IMR-90 (cell line): ENCODE data around the gene SYTL3. TPM values are rescaled to one million over a fixed set of nuclear protein-coding genes. Genes with fewer than 3 reads are reported as not detected.

Experiments used
- ATAC-seq: fragments of 200-7000 bp; cut with Tn5 transposase; 2 replicates; pipeline ENCODE4 v1.9.1; 2020; ENCODE audit warnings: low read depth, mild to moderate bottlenecking, moderate library complexity
- BruUV-seq: library from RNA; stranded (reverse); fragments of 400-500 nt; replicated peaks from 2 replicates; lab custom pipeline; 2021; lab: Mats Ljungman, UMichigan
- CTCF ChIA-PET: fragments of 300-600 bp; formaldehyde crosslinking; extraction: SDS; loops from one replicate; lab custom pipeline; 2021; ENCODE audit warnings: antibody characterized with exemption; lab: Yijun Ruan, JAX
- POLR2A ChIA-PET: fragments of 300-600 bp; sonication (Branson Sonifier 250); formaldehyde crosslinking; loops from one replicate; lab custom pipeline; 2022; ENCODE audit warnings: antibody characterized with exemption; ENCODE audit not compliant: unreplicated experiment; lab: Charles Lee
- DNase-seq: peaks from one replicate; pipeline ENCODE4 v3.0.0; 2013
- H2AFZ ChIP-seq: replicated peaks from 2 replicates; pipeline ENCODE3; 2013; ENCODE audit warnings: low read length, mild to moderate bottlenecking; ENCODE audit not compliant: poor library complexity
- H2AK5ac ChIP-seq: 2 replicates; pipeline ENCODE4 v1.6.1; 2013; ENCODE audit warnings: low read depth, low read length, inconsistent platforms
- H2AK9ac ChIP-seq: replicated peaks from 2 replicates; pipeline ENCODE3; 2013; ENCODE audit warnings: mild to moderate bottlenecking, low read depth, low read length, moderate library complexity; ENCODE audit not compliant: poor library complexity
- H2BK120ac ChIP-seq: 2 replicates; pipeline ENCODE4 v1.6.1; 2013; ENCODE audit warnings: low read depth, low read length, inconsistent platforms
- H2BK15ac ChIP-seq: 3 replicates; pipeline ENCODE4 v1.6.1; 2013; ENCODE audit warnings: low read depth, low read length, inconsistent platforms
- H2BK20ac ChIP-seq: 2 replicates; pipeline ENCODE4 v1.6.1; 2013; ENCODE audit warnings: low read depth, mild to moderate bottlenecking, inconsistent platforms, low read length, moderate library complexity
- H2BK5ac ChIP-seq: 2 replicates; pipeline ENCODE4 v1.6.1; 2013; ENCODE audit warnings: mild to moderate bottlenecking, low read depth, low read length, inconsistent platforms; ENCODE audit not compliant: poor library complexity, severe bottlenecking
- H3K14ac ChIP-seq: replicated peaks from 2 replicates; pipeline ENCODE4 v1.6.1; 2013; ENCODE audit warnings: low read depth, low read length, inconsistent platforms
- H3K18ac ChIP-seq: 2 replicates; pipeline ENCODE4 v1.6.1; 2013; ENCODE audit warnings: low read depth, low read length, control low read depth
- H3K23ac ChIP-seq: 2 replicates; pipeline ENCODE4 v1.6.1; 2013; ENCODE audit warnings: low read depth, low read length, inconsistent platforms
- H3K27ac ChIP-seq: 2 replicates; pipeline ENCODE4 v1.5.1; 2013; ENCODE audit warnings: mild to moderate bottlenecking, control low read depth, low read length; ENCODE audit not compliant: insufficient read depth
- H3K27me3 ChIP-seq: 2 replicates; pipeline ENCODE4 v1.6.1; 2013; ENCODE audit warnings: low read length; ENCODE audit not compliant: control insufficient read depth, insufficient read depth
- H3K36me3 ChIP-seq: 2 replicates; pipeline ENCODE4 v1.6.1; 2013; ENCODE audit warnings: low read length, mixed read lengths; ENCODE audit not compliant: control insufficient read depth, insufficient read depth
- H3K4ac ChIP-seq: 2 replicates; pipeline ENCODE4 v1.6.1; 2013; ENCODE audit warnings: low read depth, low read length, inconsistent platforms
- H3K4me1 ChIP-seq: 2 replicates; pipeline ENCODE4 v1.6.1; 2013; ENCODE audit warnings: low read length, mixed read lengths; ENCODE audit not compliant: control insufficient read depth, insufficient read depth
- H3K4me2 ChIP-seq: 2 replicates; pipeline ENCODE4 v1.6.1; 2013; ENCODE audit warnings: low read depth, mild to moderate bottlenecking, control low read depth, low read length, moderate library complexity
- H3K4me3 ChIP-seq: 2 replicates; pipeline ENCODE4 v1.5.1; 2013; ENCODE audit warnings: low read depth, mild to moderate bottlenecking, control low read depth, low read length, moderate library complexity; ENCODE audit not compliant: insufficient read depth
- H3K56ac ChIP-seq: 2 replicates; pipeline ENCODE4 v1.6.1; 2013; ENCODE audit warnings: low read length, inconsistent platforms; ENCODE audit not compliant: insufficient read depth; ENCODE audit errors: extremely low read depth
- H3K79me1 ChIP-seq, 2 experiments: 2 replicates each; pipeline ENCODE4 v1.6.1; 2013; ENCODE audit warnings: low read length in 2 of 2, inconsistent platforms in 1 of 2, low read depth in 1 of 2
- H3K9ac ChIP-seq: 2 replicates; pipeline ENCODE4 v1.6.1; 2013; ENCODE audit warnings: low read depth, low read length, control low read depth
- H3K9me1 ChIP-seq: 2 replicates; pipeline ENCODE4 v1.6.1; 2013; ENCODE audit warnings: low read length, inconsistent platforms; ENCODE audit not compliant: insufficient read depth
- H3K9me3 ChIP-seq: 2 replicates; pipeline ENCODE4 v1.6.1; 2013; ENCODE audit warnings: low read length; ENCODE audit not compliant: control insufficient read depth, insufficient read depth
- H4K20me1 ChIP-seq: 2 replicates; pipeline ENCODE4 v1.6.1; 2013; ENCODE audit warnings: low read length, inconsistent platforms; ENCODE audit not compliant: insufficient read depth
- H4K5ac ChIP-seq: 2 replicates; pipeline ENCODE4 v1.6.1; 2013; ENCODE audit warnings: mild to moderate bottlenecking, low read depth, low read length, control low read depth
- H4K8ac ChIP-seq, 2 experiments: 2 replicates each; pipeline ENCODE4 v1.6.1; 2013; ENCODE audit warnings: low read depth in 2 of 2, low read length in 2 of 2, control low read depth in 1 of 2, inconsistent platforms in 1 of 2
- H4K91ac ChIP-seq: 2 replicates; pipeline ENCODE4 v1.6.1; 2013; ENCODE audit warnings: low read depth, low read length, inconsistent platforms; ENCODE audit not compliant: insufficient read depth
- CEBPB ChIP-seq: IDR thresholded peaks from 2 replicates; pipeline ENCODE4 v1.6.1; 2012; ENCODE audit warnings: low read depth, low read length, improper control_type of control experiment
- CHD1 ChIP-seq: IDR thresholded peaks from 2 replicates; pipeline ENCODE4 v1.6.1; 2012; ENCODE audit warnings: low read depth, low read length, improper control_type of control experiment
- CTCF ChIP-seq: conservative IDR thresholded peaks from 2 replicates; pipeline ENCODE4 v1.5.1; 2012; ENCODE audit warnings: mild to moderate bottlenecking, low read depth, low read length, improper control_type of control experiment
- ELK1 ChIP-seq: fragments of 150-350 bp; IDR thresholded peaks from 2 replicates; pipeline ENCODE4 v1.6.1; 2016; ENCODE audit warnings: low read depth, mild to moderate bottlenecking, low read length, moderate library complexity, borderline replicate concordance
- MAFK ChIP-seq: IDR thresholded peaks from 2 replicates; pipeline ENCODE4 v1.6.1; 2012; ENCODE audit warnings: low read depth, low read length, improper control_type of control experiment
- POLR2A ChIP-seq: IDR thresholded peaks from 2 replicates; pipeline ENCODE4 v1.6.1; 2012; ENCODE audit warnings: mild to moderate bottlenecking, low read depth, low read length
- USF2 ChIP-seq: fragments of 150-350 bp; IDR thresholded peaks from 2 replicates; pipeline ENCODE4 v1.6.1; 2017; ENCODE audit warnings: mild to moderate bottlenecking, antibody characterized with exemption, low read length, low read depth
- WGBS, 2 experiments: methylation state at CpG; one replicate each; pipeline versions ENCODE4 v1.1.5 to v1.1.7; 2013; ENCODE audit warnings: missing lambda C conversion rate in 2 of 2; ENCODE audit not compliant: insufficient read length in 1 of 2; ENCODE audit errors: extremely low coverage in 2 of 2; 5-methylcytosine and 5-hydroxymethylcytosine counted together
- dilution Hi-C: fragments of 300-500 bp; cut with HindIII; formaldehyde crosslinking; loops from one replicate; pipeline ENCODE4 v1.14.3; 2018; ENCODE audit warnings: low sequenced_read_pairs; ENCODE audit not compliant: unreplicated experiment
- in situ Hi-C: fragments of 300-500 bp; cut with MboI; formaldehyde crosslinking; loops from 3 replicates; pipeline ENCODE4 v1.14.3; 2019; ENCODE audit warnings: low sequenced_read_pairs, inconsistent platforms, mixed read lengths
- intact Hi-C: fragments of 100-400 bp; cut with micrococcal nuclease; formaldehyde crosslinking; loops from 2 replicates; pipeline ENCODE4 v1.10.0; 2022
- polyA plus RNA-seq, 3 experiments: library from polyadenylated mRNA; depleted of rRNA; stranded (reverse); fragments of >200 nt; gene quantifications; 2 replicates each; pipeline ENCODE4 v1.2.3, GENCODE V29; 2012; ENCODE audit warnings: low replicate concordance in 1 of 3
- total RNA-seq: library from RNA; depleted of rRNA; stranded (reverse); fragments of >200 nt; gene quantifications from 2 replicates; pipeline ENCODE4 v1.2.3, GENCODE V29; 2012

The SYTL3 gene
- total and polyA plus RNA-seq, 2 of the 4 experiments (the other 2 are of a cell fraction): 2.9 to 4.3 TPM

- dilution Hi-C loops: no loop called here
- Histone ChIP-seq H3K4me1 (peaks cover 11% of the 10 kb centered on the region), H2BK20ac (no peak overlapping the region), H2BK5ac (no peak overlapping the region), H4K5ac (0 out of 2 replicates have a peak overlapping the region, but pooled peaks have one; percentile 35), H4K20me1 (peaks cover 31% of the 10 kb centered on the region), H3K56ac (no peak overlapping the region), H3K27me3 (no peaks in the 10 kb centered on the region), H3K4me2 (peak overlapping the region; percentile 29; the same call in 1 of the 2 replicates), H2AK9ac (no peak overlapping the region), H3K9ac (no peak overlapping the region), H3K9me3 (no peaks in the 10 kb centered on the region), H2BK15ac (no peak overlapping the region), H3K4ac (no peak overlapping the region), H4K8ac (no peak overlapping the region), H4K91ac (no peak overlapping the region), H2AK5ac (no peak overlapping the region), H2AFZ (no peak overlapping the region), H3K79me1 (peaks cover 35 to 74% of the 10 kb centered on the region in 2 experiments), H3K27ac (no peak overlapping the region), H3K9me1 (peaks cover 22% of the 10 kb centered on the region), H3K23ac (peak overlapping the region; percentile 41; the same call in 1 of the 2 replicates), H3K18ac (no peak overlapping the region), H3K36me3 (peaks cover 5% of the 10 kb centered on the region), H3K4me3 (no peak overlapping the region), H2BK120ac (no peak overlapping the region), H3K14ac (no peak overlapping the region; the same call in 1 of the 2 replicates)
- intact Hi-C loops: no loop called here
- 0 out of 2 replicates have a peak, but pooled peaks have one; percentile 31 for ATAC-seq
- ChIA-PET CTCF (no interaction called here), POLR2A (no interaction called here)
- no TSS peak for BruUV-seq
- no peak for TF ChIP-seq CTCF
- no peak for TF ChIP-seq USF2
- TF ChIP-seq MAFK: no peak
- TF ChIP-seq CHD1: no peak
- no peak for TF ChIP-seq ELK1
- TF ChIP-seq POLR2A: no peak
- TF ChIP-seq CEBPB: no peak
- in situ Hi-C loops: no loop called here
- no peak for DNase-seq
- WGBS, 2 experiments: no CpG with 5 or more reads among the region's 9 CpGs
Measured at GRCh38 chr6:158810155-158811095, 160.6 kb downstream of the SYTL3 start.
